HepG2 (cell line): ENCODE measurements around the gene FHIP1B.

ENCODE experiments used
- ARNT2 ChIP-seq: sonication (generic); formaldehyde crosslinking; IDR thresholded peaks from 2 replicates; pipeline ENCODE4 v1.8.0; 2022; ENCODE audit warnings: mild to moderate bottlenecking, low read depth, missing genetic modification reagents, moderate library complexity
- POLR2AphosphoS5 ChIP-seq: IDR thresholded peaks from 2 replicates; pipeline ENCODE4 v1.6.1; 2012; ENCODE audit warnings: low read depth, low read length
- SMARCC2 ChIP-seq: fragments of 450-650 bp; IDR thresholded peaks from 2 replicates; pipeline ENCODE4 v1.6.1; 2017; ENCODE audit warnings: antibody characterized with exemption, mild to moderate bottlenecking
- SRF ChIP-seq: IDR thresholded peaks from 2 replicates; pipeline ENCODE4 v1.6.1; 2011; ENCODE audit warnings: mild to moderate bottlenecking, low read depth, low read length, moderate library complexity
- TSC22D2 ChIP-seq: sonication (generic); formaldehyde crosslinking; IDR thresholded peaks from 2 replicates; pipeline ENCODE4 v1.5.1; 2020; ENCODE audit warnings: missing genetic modification reagents, mild to moderate bottlenecking, borderline replicate concordance
- ZBTB3 ChIP-seq: sonication (generic); formaldehyde crosslinking; IDR thresholded peaks from 2 replicates; pipeline ENCODE4 v1.4.0; 2020; ENCODE audit warnings: low read depth, mild to moderate bottlenecking, moderate library complexity, missing genetic modification reagents, borderline replicate concordance
- ZFX ChIP-seq: sonication (generic); formaldehyde crosslinking; IDR thresholded peaks from 2 replicates; pipeline ENCODE4 v1.4.0; 2020; ENCODE audit warnings: mild to moderate bottlenecking, low read depth, missing genetic modification reagents, moderate library complexity
- ZNF451 ChIP-seq: sonication (generic); formaldehyde crosslinking; IDR thresholded peaks from 2 replicates; pipeline ENCODE4 v1.5.0; 2020; ENCODE audit warnings: mild to moderate bottlenecking, missing genetic modification reagents
- ZNF484 ChIP-seq: sonication (generic); formaldehyde crosslinking; IDR thresholded peaks from 2 replicates; pipeline ENCODE4 v1.5.1; 2020; ENCODE audit warnings: mild to moderate bottlenecking, low read depth, missing genetic modification reagents, borderline replicate concordance
- TF ChIP-seq, protein P1 (sequence below): sonication (generic); formaldehyde crosslinking; IDR thresholded peaks from 2 replicates; pipeline ENCODE4 v1.8.0; 2022; ENCODE audit warnings: mild to moderate bottlenecking, missing genetic modification reagents, moderate library complexity

DNA sequence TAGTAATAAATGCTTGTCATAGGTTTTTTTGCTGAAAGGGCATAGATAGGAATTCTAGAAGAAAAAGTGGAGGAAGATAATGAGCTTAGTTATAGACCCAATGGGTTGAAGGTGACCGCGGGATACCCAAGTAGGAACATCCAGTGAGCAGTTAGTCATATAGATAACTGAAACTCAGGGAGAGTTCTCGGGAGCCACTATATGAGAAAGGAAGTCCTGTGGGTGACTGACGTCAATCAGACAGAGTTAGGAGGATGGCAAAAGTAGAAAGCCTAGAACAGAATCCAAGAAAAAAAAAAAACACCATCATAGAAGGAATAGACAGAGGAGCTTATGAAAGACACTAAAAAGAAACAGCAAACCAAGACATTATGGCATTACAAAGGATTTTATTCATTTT, 2.8 kb upstream of the FHIP1B start:
- TF ChIP-seq ZNF451 (CRISPR knock-in tag) (no peak), SMARCC2 (no peak), SRF (no peak), POLR2AphosphoS5 (no peak), ZNF484 (CRISPR knock-in tag) (no peak), ZBTB3 (no peak), ZFX (no peak), TSC22D2 (CRISPR knock-in tag) (no peak), ARNT2 (CRISPR knock-in tag) (no peak)
- TF ChIP-seq, protein P1, sequence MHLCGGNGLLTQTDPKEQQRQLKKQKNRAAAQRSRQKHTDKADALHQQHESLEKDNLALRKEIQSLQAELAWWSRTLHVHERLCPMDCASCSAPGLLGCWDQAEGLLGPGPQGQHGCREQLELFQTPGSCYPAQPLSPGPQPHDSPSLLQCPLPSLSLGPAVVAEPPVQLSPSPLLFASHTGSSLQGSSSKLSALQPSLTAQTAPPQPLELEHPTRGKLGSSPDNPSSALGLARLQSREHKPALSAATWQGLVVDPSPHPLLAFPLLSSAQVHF (CRISPR knock-in tag): no peak
